ENCODE measurements around the gene SEMA4B. TPM values are rescaled to one million over a fixed set of nuclear protein-coding genes. Genes with fewer than 3 reads are reported as not detected.

SEMA4B gene
- total RNA-seq: 47.7 and 135 TPM in 2 replicates

DNA sequence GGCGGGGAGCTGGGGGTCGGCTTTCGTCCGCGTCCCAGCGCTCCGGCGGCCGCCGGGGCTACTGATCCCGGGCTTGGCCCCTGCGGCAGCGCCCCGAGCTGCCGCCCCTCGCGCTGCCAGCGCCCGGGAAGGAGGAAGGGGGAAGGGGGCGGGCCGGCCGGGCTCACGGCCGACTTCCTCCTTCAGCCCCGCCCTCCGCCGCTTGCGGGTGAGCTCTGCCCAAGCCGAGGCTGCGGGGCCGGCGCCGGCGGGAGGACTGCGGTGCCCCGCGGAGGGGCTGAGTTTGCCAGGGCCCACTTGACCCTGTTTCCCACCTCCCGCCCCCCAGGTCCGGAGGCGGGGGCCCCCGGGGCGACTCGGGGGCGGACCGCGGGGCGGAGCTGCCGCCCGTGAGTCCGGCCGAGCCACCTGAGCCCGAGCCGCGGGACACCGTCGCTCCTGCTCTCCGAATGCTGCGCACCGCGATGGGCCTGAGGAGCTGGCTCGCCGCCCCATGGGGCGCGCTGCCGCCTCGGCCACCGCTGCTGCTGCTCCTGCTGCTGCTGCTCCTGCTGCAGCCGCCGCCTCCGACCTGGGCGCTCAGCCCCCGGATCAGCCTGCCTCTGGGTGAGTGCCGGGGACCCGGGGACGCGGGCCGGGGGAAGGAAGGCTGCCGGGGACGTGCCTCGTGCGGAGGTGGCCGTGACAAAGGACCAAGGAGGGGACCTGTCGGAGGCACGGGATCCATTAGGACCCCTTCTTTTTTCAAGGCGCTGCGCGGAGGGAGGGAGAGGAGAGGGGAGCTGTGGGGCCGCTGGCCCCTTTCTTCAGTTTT, at the start of gene SEMA4B:
TSS of gene SEMA4B (plus strand) at position 201 of the 814 bp plus-strand sequence. CDS start at position 450, 249 bp downstream.

DNA sequence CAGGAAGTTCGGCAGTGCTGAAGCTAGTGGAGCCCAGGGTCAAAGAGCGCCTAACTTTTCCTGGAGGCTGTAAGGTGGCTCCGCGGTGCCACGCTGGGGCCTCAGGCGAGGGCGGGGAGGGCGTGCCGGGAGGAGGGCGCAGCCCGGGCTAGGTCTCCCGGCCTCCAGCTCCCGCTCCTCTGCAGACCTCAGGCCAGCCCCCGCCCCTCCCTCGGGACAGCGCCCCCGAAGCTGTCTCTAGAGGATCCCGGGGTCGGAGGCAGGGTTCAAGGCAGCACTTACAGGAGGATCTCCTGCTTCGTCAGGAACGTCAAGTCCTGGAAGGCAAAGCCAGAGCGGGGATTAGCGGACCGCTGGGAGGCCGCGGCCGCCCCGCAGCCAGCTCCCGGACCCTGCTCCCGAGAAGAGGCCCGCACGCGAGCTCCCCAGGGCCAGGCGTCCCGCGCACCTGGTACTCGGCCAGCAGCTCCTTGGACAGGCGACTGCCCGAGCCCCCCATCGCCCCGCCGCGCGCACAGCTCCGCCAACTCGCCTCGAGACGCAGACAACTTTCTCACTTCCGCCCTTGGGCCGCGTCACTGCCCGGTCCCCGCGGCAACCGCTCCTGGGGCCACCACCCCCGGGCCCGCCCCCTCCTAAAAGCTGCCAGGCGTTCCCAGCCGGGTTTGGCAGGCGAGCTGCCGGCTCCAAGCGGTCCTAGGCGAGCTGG, 32.4 kb downstream of the SEMA4B start, which contains the start of gene CIB1:
TSS of gene CIB1 (minus strand) at position 555 of the 709 bp plus-strand sequence. CDS start at position 499, 56 bp downstream.

GRCh38 chr15:90234096-90234988, 33.2 kb downstream of the SEMA4B start, which contains the start of gene GDPGP1:
GDPGP1 (plus strand) TSS chr15:90234209; CDS start chr15:90240909, 6,700 bp downstream.

DNA sequence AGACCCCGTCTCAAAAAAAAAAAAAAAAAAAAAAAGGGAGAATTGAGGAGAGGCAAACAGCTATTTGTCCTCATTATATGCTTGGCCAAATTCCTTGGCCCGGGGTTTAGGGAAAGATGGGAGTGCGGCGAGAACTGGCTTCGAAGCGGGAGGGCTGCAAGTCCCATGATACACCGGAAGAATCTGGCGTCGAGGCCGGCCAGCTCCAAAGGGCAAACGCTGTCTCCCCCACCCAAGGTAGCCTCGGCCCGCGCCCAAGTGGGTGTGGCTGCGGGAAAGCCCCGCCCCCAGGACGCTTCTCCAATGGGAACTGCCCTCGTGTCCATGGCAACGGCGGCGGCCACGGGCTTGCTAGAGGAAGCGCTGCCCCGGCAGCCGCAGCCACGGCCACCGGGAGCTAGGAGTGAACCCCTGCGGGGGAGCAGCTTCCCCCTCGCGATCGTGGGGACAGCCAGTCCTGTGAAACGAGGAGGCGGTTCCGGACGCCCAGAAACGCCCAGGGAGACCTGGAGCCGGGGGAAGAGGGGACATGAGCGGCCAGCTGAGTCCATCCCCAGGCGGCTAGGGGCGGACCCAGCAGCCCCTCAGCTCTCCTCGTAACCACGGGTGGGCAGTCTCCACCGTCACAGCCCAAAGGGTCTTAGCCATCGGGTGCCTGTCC, 48.2 kb downstream of the SEMA4B start, which contains the start of gene TTLL13:
TSS of gene TTLL13 (plus strand) at position 354 of the 661 bp plus-strand sequence. CDS start 1,075 bp downstream, outside the sequence.

DNA sequence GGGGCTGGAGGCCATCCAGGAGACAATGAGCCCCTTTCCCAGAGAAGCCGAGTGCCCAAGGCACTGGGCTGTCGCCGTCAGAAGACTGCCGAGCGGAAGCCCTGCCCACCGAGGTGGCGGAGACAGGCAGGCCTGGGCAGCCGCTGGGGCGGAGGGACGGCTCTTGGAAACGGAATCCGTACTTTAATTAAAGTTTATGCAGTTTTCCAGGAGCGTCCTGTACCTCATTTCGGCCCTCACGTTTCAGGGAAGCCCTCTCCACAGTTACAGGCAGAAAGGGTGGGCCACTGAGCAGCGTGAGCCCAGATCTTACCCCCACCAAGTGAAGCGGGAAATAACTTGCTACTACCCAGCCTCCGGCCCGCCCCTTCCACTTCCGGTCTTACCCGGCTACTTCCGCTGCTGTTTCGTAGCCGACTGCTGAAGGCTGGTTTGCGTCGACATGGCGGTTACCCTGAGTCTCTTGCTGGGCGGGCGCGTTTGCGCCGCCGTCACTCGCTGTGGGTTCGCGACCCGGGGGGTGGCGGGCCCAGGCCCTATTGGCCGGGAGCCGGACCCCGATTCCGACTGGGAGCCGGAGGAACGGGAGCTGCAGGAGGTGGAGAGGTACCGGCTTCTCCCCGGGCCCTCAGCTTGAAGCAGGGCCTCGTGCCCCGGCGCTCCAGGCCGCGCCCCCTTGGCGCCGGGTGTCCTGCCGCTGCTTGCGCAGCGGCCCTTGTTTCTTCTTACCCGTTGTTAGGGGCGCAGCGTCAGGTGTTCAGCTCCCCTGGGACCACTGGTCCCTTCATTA, 64.3 kb downstream of the SEMA4B start, which contains the start of gene NGRN:
TSS of gene NGRN (plus strand) at position 402 of the 790 bp plus-strand sequence. CDS start at position 443, 41 bp downstream.

Other genes starting within 250 kb of the SEMA4B start
- 12.5 and 14.0 TPM in 2 replicates for gene ZNF710, start 200.0 kb upstream of the SEMA4B start, total RNA-seq
- 129 and 142 TPM in 2 replicates for gene IDH2, start 98.9 kb upstream of the SEMA4B start, total RNA-seq
- gene CIB1, start 32.6 kb downstream of the SEMA4B start, total RNA-seq: 55.8 and 67.1 TPM in 2 replicates
- gene GDPGP1, start 32.9 kb downstream of the SEMA4B start, total RNA-seq: 7.9 and 8.1 TPM in 2 replicates
- gene TTLL13, start 48.2 kb downstream of the SEMA4B start, total RNA-seq: under 0.01 TPM in 1 of 2 replicates, not detected in the other
- gene NGRN, start 64.3 kb downstream of the SEMA4B start, total RNA-seq: 69.2 and 71.2 TPM in 2 replicates
- 0.33 and 1.5 TPM in 2 replicates for gene ZNF774, start 151.0 kb downstream of the SEMA4B start, total RNA-seq
- 134 and 146 TPM in 2 replicates for gene IQGAP1, start 186.9 kb downstream of the SEMA4B start, total RNA-seq

Data from mesangial cell (primary cell).